Fibroblast of the aortic adventitia (primary cell): ENCODE results near the gene TMEM11. TPM values are rescaled to one million over a fixed set of nuclear protein-coding genes. Genes with fewer than 3 reads are reported as not detected.

Experiments
- DNase-seq: peaks from one replicate; pipeline ENCODE4 v3.0.0-alpha.2; 2010; ENCODE audit warnings: low read depth
- H3K4me3 ChIP-seq: 2 replicates; pipeline ENCODE4 v1.5.1; 2011; ENCODE audit warnings: low read depth, mild to moderate bottlenecking, control low read depth, low read length, moderate library complexity
- CTCF ChIP-seq: IDR thresholded peaks from 2 replicates; pipeline ENCODE4 v1.5.1; 2011; ENCODE audit warnings: mild to moderate bottlenecking, low read length, control low read depth, inconsistent platforms; ENCODE audit not compliant: insufficient read depth
- total RNA-seq: library from RNA; depleted of rRNA; stranded (reverse); fragments of >200 nt; gene quantifications from 2 replicates; pipeline ENCODE4 v1.2.3, GENCODE V29; 2012; ENCODE audit warnings: low replicate concordance

TMEM11 gene
- total RNA-seq, 1 donor, result 17.5 TPM

- no peak overlapping the region for H3K4me3 ChIP-seq
- no peak for TF ChIP-seq CTCF
- no peak for DNase-seq
Observed at GRCh38 chr17:21201874-21202273, 12.1 kb downstream of the TMEM11 start.

GRCh38 chr17:21201298-21201595 is 12.7 kb downstream of the TMEM11 start:
- no peak for TF ChIP-seq CTCF
- H3K4me3 ChIP-seq, result no peak overlapping the region
- DNase-seq, result peak; percentile 17

GRCh38 chr17:21200590-21201297 is 13.2 kb downstream of the TMEM11 start:
- no peak for DNase-seq
- H3K4me3 ChIP-seq, result no peak overlapping the region
- no peak for TF ChIP-seq CTCF

GRCh38 chr17:21199856-21200255 is 14.1 kb downstream of the TMEM11 start:
- DNase-seq, result no peak
- no peak overlapping the region for H3K4me3 ChIP-seq
- TF ChIP-seq CTCF, result no peak

GRCh38 chr17:21199311-21199710 is 14.7 kb downstream of the TMEM11 start:
- peak; percentile 79 for DNase-seq
- no peak overlapping the region for H3K4me3 ChIP-seq
- no peak for TF ChIP-seq CTCF

- no peak for TF ChIP-seq CTCF
- DNase-seq, result no peak
- no peak overlapping the region for H3K4me3 ChIP-seq
Observed at GRCh38 chr17:21198411-21198810, 15.6 kb downstream of the TMEM11 start.

- no peak for TF ChIP-seq CTCF
- no peak for DNase-seq
- no peak overlapping the region for H3K4me3 ChIP-seq
Observed at GRCh38 chr17:21196126-21196525, 17.8 kb downstream of the TMEM11 start.
